ENCODE measurements around the gene NFKB1.

- TF ChIP-seq NFXL1 (IDR thresholded peaks at IDR 0.05; ENCODE audit: borderline replicate concordance): no peak
- no peak for TF ChIP-seq POLR2AphosphoS5 (IDR thresholded peaks at IDR 0.05; ENCODE audit: low read length)
- no peak for TF ChIP-seq CTCF (IDR thresholded peaks at IDR 0.05 in 2 of 3, conservative IDR thresholded peaks at IDR 0.05 in 1 of 3; ENCODE audit: control insufficient read depth in 2 of 3, extremely low read depth in 1 of 3, insufficient read depth in 1 of 3, low read depth in 3 of 3, low read length in 3 of 3)
- TF ChIP-seq SMAD1 (IDR thresholded peaks at IDR 0.05; ENCODE audit: low read depth, partially characterized antibody): no peak
- no peak for TF ChIP-seq GATAD2B (conservative IDR thresholded peaks at IDR 0.05; ENCODE audit: low read depth)
- TF ChIP-seq RCOR1 (conservative IDR thresholded peaks at IDR 0.05; ENCODE audit: low read depth, low read length): no peak
- no peak for TF ChIP-seq RFX5 (IDR thresholded peaks at IDR 0.05; ENCODE audit: low read depth, low read length)
- no peak for TF ChIP-seq BRCA1 (IDR thresholded peaks at IDR 0.05; ENCODE audit: low read depth, low read length)
- no peak for TF ChIP-seq POLR2A (IDR thresholded peaks at IDR 0.05; ENCODE audit: low read depth, low read length)
- no peak for TF ChIP-seq EGR1 (IDR thresholded peaks at IDR 0.05; ENCODE audit: borderline replicate concordance in 1 of 2, low read depth in 2 of 2, low read length in 2 of 2)
- TF ChIP-seq ATF7 (IDR thresholded peaks at IDR 0.05; ENCODE audit: low read depth): no peak
- no peak for TF ChIP-seq MXI1 (IDR thresholded peaks at IDR 0.05; ENCODE audit: low read depth, low read length)
These were observed 52.8 kb downstream of the NFKB1 start for GRCh38 chr4:102553982-102554381.
